SW 1271 (cell line): ENCODE results near the gene FMN1.

Experiments used
- DNase-seq, 2 experiments: peaks; one replicate each; lab custom pipeline; 2025; lab: John Stamatoyannopoulos, UW

Gene FMN1

GRCh38 chr15:32828507-32829186 is 365.9 kb downstream of the FMN1 start:
- no peak for DNase-seq

- no peak for DNase-seq
Measured at GRCh38 chr15:32826685-32827084, 367.8 kb downstream of the FMN1 start.

- no peak for DNase-seq
Measured at GRCh38 chr15:32825219-32825618, 369.3 kb downstream of the FMN1 start.

GRCh38 chr15:32824777-32825176 is 369.7 kb downstream of the FMN1 start:
- DNase-seq, result peak in 1 of 2 experiments; percentile 72

GRCh38 chr15:32823750-32824149 is 370.8 kb downstream of the FMN1 start:
- DNase-seq, result no peak

- no peak for DNase-seq
Measured at GRCh38 chr15:32822739-32823138, 371.8 kb downstream of the FMN1 start.

GRCh38 chr15:32819448-32819847 is 375.1 kb downstream of the FMN1 start:
- no peak for DNase-seq

GRCh38 chr15:32818758-32819447 is 375.6 kb downstream of the FMN1 start:
- no peak for DNase-seq

GRCh38 chr15:32817577-32817976 is 376.9 kb downstream of the FMN1 start:
- no peak for DNase-seq

- DNase-seq, result no peak
Measured at GRCh38 chr15:32807331-32807730, 387.2 kb downstream of the FMN1 start.

GRCh38 chr15:32803631-32804030 is 390.9 kb downstream of the FMN1 start:
- DNase-seq, result no peak

- no peak for DNase-seq
Measured at GRCh38 chr15:32802286-32802936, 392.1 kb downstream of the FMN1 start.

GRCh38 chr15:32799936-32800535 is 394.5 kb downstream of the FMN1 start:
- no peak for DNase-seq

- no peak for DNase-seq
Measured at GRCh38 chr15:32796856-32797255, 397.7 kb downstream of the FMN1 start.

GRCh38 chr15:32794973-32795372 is 399.5 kb downstream of the FMN1 start:
- DNase-seq, result no peak

GRCh38 chr15:32792436-32792835 is 402.1 kb downstream of the FMN1 start:
- no peak for DNase-seq

GRCh38 chr15:32790352-32790999 is 404.0 kb downstream of the FMN1 start:
- DNase-seq, result no peak

GRCh38 chr15:32787949-32788348 is 406.6 kb downstream of the FMN1 start:
- DNase-seq, result no peak

GRCh38 chr15:32786906-32787305 is 407.6 kb downstream of the FMN1 start:
- no peak for DNase-seq

- DNase-seq, result no peak
Measured at GRCh38 chr15:32784581-32784980, 409.9 kb downstream of the FMN1 start.

GRCh38 chr15:32781781-32782180 is 412.7 kb downstream of the FMN1 start:
- peak in 1 of 2 experiments; percentile 11 for DNase-seq
